Endometrial microvascular endothelial cells (primary cell): ENCODE measurements around the gene RBFA. TPM values are rescaled to one million over a fixed set of nuclear protein-coding genes. Genes with fewer than 3 reads are reported as not detected.
"Not testable (repeated sequence)": the region's sequence is repeated elsewhere in the genome, so short reads cannot be mapped to it uniquely, and the experiment has no call there.

Source experiments
- in situ Hi-C: cut with HindIII; loops from 2 replicates; pipeline ENCODE4 v1.10.0; 2017; ENCODE audit warnings: low sequenced_read_pairs, low pct_unique_long_range_greater_than_20kb; ENCODE audit errors: inconsistent ontology term
- total RNA-seq: library from RNA; depleted of rRNA; stranded (reverse); fragments of >200 nt; gene quantifications from one replicate; pipeline ENCODE4 v1.2.3, GENCODE V29; 2015; ENCODE audit errors: inconsistent ontology term

The RBFA gene
- total RNA-seq, result 29.5 TPM

DNA sequence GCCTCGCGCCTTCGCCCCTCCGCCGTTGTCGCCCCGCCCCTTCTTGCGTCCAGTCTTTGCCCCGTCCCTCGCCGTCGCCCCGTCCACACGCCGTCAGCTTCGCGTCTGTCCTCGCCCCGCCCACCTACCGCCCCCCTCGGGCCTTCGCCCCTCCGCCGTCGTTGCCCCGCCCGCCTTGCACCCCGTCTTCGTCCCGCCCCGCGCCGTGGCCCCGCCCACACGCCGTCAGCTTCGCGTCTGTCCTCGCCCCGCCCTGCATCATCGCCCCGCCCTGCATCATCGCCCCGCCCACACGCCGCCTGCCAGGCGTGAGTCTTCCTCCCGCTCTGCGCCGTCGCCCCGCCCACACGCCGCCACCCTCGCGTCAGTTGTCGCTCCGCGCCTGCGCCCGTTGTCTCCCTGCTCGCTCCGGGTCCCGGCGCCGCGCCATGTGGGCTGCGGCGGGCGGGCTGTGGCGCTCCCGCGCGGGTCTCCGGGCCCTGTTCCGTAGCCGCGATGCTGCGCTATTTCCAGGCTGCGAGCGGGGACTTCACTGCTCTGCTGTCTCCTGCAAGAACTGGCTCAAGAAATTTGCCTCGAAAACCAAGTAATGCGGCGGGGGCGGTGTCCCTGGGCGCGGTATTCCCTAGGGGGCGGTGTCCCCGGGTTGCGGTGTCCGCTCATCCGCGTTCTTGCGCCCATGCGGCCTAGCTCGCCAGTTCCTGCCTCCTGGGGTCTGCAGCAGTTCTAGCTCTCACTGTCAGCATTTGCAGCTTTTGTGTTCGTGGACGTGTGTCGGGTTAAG lies at the start of gene RBFA:
TSS of gene RBFA (plus strand) at position 367 of the 784 bp plus-strand sequence. CDS start at position 429, 62 bp downstream.
- in situ Hi-C loops, result no loop called here

DNA sequence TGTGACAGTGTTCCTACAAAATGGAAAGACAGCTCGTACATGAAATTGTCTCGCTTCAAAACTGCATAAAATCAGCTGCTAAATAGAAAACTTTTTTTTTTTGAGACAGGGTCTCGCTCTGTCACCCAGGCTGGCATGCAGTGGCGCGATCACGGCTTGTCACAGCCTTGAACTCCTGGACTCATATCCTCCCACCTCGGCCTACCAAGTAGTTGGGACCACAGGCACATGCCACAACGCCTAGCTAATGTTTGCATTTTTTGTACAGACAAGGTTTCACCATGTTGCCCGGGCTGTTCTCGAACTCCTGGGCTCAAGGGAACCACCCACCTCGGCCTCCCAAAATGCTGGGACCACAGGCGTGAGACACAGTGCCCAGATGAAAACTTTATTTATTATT lies 49.1 kb upstream of the RBFA start:
- in situ Hi-C loops, result no loop called here

GRCh38 chr18:79986726-79987125 lies 47.5 kb upstream of the RBFA start:
- in situ Hi-C loops, result no loop called here

DNA sequence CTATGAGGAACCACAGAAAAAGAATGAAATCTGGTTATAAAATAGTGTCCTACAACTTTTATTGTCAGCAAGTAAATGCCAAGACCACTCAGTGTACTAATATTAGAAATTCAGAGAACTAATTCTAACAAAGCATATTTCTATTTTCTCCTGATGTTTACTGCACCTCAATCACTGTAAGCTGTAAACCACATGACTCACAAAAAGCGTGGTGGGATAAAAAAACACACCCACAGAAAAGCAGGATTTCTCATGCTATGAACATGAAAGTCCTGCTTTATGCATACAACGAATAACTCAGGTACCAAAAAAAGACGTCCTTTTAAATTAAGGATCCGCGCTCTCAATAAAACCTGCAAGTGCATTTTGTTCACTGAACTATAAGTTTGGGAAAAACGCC lies 46.7 kb upstream of the RBFA start:
- in situ Hi-C loops, result no loop called here

- in situ Hi-C loops, result no loop called here
Observed at GRCh38 chr18:79988071-79988450, 46.2 kb upstream of the RBFA start.

DNA sequence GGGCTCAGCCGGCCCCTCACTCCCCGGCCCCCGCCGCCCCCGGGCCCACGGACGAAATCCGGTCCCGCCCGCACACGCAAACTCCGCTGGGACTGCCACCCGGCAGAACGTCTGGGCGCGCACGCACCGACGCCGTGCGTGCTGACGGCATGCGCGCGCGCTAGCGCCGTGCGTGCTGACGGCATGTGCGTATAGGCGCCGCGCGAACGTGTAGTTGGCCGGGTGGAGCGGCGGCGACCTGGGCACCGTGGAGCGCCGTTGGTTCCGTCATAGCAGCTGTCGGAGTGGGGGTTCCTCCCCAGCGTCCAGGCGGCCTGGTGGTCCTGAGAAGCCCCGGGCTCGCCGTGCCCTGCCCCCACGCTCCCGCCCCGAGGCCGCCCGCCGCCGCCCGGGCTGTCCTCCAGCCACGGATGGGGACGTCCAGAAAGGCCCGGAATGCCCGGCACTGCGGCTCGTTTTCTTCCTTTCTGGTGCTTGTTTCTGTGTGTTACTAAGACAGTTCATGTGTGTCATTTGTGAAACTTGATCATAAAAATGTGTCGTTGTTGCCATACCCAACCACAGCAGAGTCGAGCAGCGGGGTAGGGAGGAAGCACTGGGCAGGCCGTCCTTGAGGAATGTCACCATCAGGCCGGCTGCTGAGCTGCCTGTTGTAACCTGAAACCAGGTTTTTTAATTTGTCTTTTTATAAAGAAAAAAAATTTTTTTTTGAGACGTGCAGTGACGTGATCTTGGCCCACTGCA lies 45.6 kb upstream of the RBFA start, which contains the start of gene TXNL4A:
TSS of gene TXNL4A (minus strand) at position 113 of the 744 bp plus-strand sequence. CDS start 171 bp downstream, outside the sequence.
- in situ Hi-C loops, result no loop called here

DNA sequence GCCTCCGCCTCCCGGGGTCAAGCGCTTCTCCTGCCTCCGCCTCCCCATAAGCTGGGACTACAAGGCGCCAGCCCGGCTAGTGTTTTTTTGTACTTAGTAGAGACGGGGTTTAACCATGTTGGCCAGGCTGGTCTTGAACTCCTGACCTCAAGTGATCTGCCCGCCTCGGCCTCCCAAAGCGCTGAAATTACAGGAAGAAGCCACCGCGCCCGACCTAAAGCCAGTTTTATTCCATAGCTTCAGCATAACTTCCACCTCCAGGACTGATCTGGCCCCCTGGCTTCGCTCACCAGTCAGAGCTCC lies 45.1 kb upstream of the RBFA start:
- in situ Hi-C loops, result no loop called here

- in situ Hi-C loops, result no loop called here
Observed at GRCh38 chr18:79991494-79991893, 42.7 kb upstream of the RBFA start.

DNA sequence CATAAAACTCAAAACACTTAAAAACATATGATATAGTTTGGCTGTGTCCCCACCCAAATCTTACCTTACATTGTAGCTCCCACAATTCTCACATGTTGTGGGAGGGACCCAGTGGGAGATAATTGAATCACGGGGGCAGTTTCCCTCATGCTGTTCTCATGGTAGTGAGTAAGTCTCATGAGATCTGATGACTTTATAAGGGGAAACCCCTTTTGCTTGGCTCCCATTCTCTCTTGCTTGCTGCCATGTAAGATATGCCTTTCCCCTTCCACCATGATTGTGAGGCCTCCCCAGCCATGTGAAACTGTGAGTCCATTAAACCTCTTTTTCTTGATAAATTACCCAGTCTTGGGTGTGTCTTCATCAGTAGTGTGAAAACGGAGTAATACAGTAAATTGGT lies 34.5 kb upstream of the RBFA start:
- in situ Hi-C loops, result not testable (repeated sequence)

- in situ Hi-C loops, result no loop called here
Observed at GRCh38 chr18:80000877-80001276, 33.4 kb upstream of the RBFA start.

GRCh38 chr18:80002468-80002867 lies 31.8 kb upstream of the RBFA start:
- in situ Hi-C loops, result no loop called here

- in situ Hi-C loops, result no loop called here
Observed at GRCh38 chr18:80004600-80005342, 29.5 kb upstream of the RBFA start.

GRCh38 chr18:80006724-80007123 lies 27.5 kb upstream of the RBFA start:
- in situ Hi-C loops, result no loop called here

GRCh38 chr18:80009661-80010550 lies 24.3 kb upstream of the RBFA start:
- in situ Hi-C loops, result no loop called here

DNA sequence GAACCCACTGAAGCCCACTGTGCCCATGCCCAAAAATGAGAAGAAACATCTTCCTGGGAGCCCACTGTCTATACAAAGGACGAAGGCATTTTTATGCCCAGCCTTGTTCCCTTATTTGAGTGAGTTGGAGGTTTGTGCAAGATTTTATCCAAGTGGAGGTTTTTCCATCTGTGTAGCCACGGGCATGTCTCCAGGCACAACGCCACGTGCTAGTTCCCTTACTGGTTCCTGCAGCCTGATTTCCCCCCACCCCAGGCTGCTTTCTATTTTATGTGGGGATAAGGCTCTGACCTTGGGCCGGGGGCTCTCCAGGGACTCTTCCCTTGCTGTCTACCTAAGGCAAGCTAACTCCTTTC lies 23.7 kb upstream of the RBFA start:
- in situ Hi-C loops, result no loop called here

DNA sequence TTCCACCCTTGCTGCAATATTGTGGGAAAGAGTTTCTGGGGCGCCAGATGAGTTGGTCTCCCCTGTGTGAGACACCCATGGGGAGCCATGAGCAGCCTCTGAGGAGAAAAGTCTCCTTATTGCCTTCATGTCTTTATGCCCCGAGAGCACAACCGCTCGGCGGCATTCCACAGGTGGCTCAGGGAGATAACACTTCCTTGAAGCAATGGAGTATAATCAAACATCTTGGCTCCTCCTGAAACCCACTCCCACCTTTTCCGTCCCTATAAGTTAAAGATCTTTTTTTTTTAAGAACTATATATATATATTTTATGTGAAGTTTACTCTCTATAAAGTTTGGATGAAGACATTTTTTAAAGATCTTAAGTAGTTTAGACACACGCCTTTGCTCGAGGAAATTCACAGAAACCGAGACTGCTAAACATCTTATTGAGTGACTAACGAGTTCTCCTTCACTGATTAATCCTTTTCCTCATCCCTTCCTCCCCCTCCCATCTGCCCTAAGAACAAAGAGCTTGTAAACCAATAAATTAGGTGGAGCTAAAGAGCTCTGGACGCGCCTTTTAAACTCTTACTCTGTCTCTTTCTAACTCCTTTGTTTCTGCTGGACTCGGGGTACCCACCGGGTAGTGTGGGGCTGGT lies 22.6 kb upstream of the RBFA start:
- in situ Hi-C loops, result not testable (repeated sequence)

- in situ Hi-C loops, result no loop called here
Observed at GRCh38 chr18:80012714-80013113, 21.5 kb upstream of the RBFA start.

DNA sequence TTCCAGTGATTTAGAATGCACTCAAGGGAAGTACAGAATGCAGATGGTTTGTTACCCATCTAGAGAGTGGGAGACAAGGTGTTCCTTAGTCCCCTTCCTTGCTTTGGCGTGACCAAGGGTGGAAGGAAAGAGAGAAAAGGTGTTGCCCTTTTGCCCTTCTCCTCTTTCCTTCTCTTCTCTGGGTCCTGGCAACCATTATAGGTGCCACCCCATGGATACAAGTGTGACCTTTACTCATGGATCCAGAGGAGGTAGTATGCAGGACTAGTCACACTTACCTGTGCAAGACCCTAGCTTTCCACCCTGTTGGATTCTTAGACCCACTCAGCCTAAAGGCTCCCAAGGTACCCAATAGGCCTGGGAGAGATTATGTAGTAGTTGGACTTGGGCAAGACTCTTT lies 11.6 kb upstream of the RBFA start:
- in situ Hi-C loops, result no loop called here
